ENCODE data around the gene COBLL1.
"Not testable (repeated sequence)": the region's sequence is repeated elsewhere in the genome, so short reads cannot be mapped to it uniquely, and the experiment has no call there.

The COBLL1 gene

GRCh38 chr2:164719996-164720941 lies 121.4 kb downstream of the COBLL1 start:
- no peak overlapping the region for H3K4me3 ChIP-seq (ENCODE audit: low read depth, low read length)
- TF ChIP-seq CTCF (IDR thresholded peaks at IDR 0.05; ENCODE audit: low read depth, low read length) = no peak

GRCh38 chr2:164717000-164717803 lies 124.4 kb downstream of the COBLL1 start:
- TF ChIP-seq CTCF (IDR thresholded peaks at IDR 0.05; ENCODE audit: low read depth, low read length) = no peak

GRCh38 chr2:164714471-164714870 lies 127.2 kb downstream of the COBLL1 start:
- no peak overlapping the region for H3K4me3 ChIP-seq (ENCODE audit: low read depth, low read length)

More at GRCh38 chr2:164717000-164717803, 124.4 kb downstream of the COBLL1 start:
- H3K4me3 ChIP-seq (ENCODE audit: low read depth, low read length) = no peak overlapping the region

GRCh38 chr2:164711766-164712138 lies 129.9 kb downstream of the COBLL1 start:
- no peak overlapping the region for H3K4me3 ChIP-seq (ENCODE audit: low read depth, low read length)
- no peak for TF ChIP-seq CTCF (IDR thresholded peaks at IDR 0.05; ENCODE audit: low read depth, low read length)

More at GRCh38 chr2:164714471-164714870, 127.2 kb downstream of the COBLL1 start:
- no peak for TF ChIP-seq CTCF (IDR thresholded peaks at IDR 0.05; ENCODE audit: low read depth, low read length)

- no peak for TF ChIP-seq CTCF (IDR thresholded peaks at IDR 0.05; ENCODE audit: low read depth, low read length)
- no peak overlapping the region for H3K4me3 ChIP-seq (ENCODE audit: low read depth, low read length)
These were observed 130.5 kb downstream of the COBLL1 start for GRCh38 chr2:164710837-164711765.

- H3K4me3 ChIP-seq (ENCODE audit: low read depth, low read length) = not testable (repeated sequence)
These were observed 131.3 kb downstream of the COBLL1 start for GRCh38 chr2:164710252-164710836.

GRCh38 chr2:164706522-164706921 lies 135.1 kb downstream of the COBLL1 start:
- no peak overlapping the region for H3K4me3 ChIP-seq (ENCODE audit: low read depth, low read length)
- no peak for TF ChIP-seq CTCF (IDR thresholded peaks at IDR 0.05; ENCODE audit: low read depth, low read length)

Measured in WI38 (cell line).